ENCODE measurements around the gene TSC2.

TSC2 gene

DNA sequence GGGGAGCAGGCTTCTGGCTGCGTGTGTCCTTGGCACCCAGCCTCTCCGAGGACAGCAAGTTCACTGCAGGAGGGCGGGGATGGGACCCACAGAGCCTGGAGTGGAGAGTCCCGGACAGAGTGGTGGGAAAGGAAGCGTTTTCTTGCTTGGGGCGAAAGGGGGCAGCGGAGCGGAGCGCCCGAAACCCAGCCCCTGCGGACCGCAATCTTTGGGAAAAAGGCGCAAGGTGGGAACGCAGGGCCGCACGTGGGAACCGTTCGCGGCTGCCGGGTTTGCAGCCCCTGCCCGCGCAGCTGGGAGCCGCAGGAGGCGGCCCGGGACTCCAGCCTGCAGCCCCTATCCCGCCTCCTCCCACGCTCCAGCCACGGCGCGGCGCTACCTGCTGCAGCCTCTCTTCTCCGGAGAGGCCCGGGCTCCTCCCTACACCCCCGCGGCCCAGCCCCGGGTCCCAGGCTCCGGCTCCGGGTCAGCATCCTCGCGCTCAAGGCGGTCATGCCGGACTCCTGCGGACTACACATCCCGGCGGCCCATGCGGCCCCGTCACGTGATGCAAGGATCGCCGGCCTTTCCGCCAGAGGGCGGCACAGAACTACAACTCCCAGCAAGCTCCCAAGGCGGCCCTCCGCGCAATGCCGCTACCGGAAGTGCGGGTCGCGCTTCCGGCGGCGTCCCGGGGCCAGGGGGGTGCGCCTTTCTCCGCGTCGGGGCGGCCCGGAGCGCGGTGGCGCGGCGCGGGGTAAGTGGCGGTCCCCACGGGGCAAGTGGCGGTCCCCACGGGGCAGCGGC is at the start of gene TSC2, which contains the start of gene NTHL1:
TSS of gene TSC2 (plus strand) at position 656 of the 786 bp plus-strand sequence. CDS start 631 bp downstream, outside the sequence.
TSS of gene NTHL1 (minus strand) at position 505 of the 786 bp plus-strand sequence. CDS start at position 494, 11 bp downstream.
- DNase-seq (ENCODE audit: low spot score) = peak; percentile 94

DNA sequence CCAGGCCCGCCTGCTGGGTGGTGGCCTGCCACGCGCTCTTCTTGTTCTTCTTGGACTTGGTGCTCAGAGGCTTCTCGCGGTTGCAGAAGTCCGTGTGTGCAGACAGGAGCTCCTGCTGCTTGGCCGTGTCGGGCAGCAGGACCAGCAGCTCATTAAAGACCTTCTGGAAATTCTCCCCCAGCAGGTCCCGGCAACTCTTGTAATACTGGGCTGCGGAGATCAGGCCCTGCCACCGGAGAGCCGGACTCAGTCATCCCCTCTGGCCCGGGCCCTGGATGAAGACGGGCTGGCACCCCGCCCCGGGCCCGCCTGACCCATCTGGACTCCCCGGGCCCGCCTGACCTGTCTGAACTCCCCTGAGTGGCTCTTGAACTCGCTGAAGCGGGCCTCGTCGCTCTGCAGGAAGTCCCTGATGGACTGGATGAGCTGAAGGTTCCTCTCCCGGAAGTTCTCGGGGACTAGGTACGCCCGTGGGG is 49.4 kb upstream of the TSC2 start:
- DNase-seq (ENCODE audit: low spot score) = no peak

DNA sequence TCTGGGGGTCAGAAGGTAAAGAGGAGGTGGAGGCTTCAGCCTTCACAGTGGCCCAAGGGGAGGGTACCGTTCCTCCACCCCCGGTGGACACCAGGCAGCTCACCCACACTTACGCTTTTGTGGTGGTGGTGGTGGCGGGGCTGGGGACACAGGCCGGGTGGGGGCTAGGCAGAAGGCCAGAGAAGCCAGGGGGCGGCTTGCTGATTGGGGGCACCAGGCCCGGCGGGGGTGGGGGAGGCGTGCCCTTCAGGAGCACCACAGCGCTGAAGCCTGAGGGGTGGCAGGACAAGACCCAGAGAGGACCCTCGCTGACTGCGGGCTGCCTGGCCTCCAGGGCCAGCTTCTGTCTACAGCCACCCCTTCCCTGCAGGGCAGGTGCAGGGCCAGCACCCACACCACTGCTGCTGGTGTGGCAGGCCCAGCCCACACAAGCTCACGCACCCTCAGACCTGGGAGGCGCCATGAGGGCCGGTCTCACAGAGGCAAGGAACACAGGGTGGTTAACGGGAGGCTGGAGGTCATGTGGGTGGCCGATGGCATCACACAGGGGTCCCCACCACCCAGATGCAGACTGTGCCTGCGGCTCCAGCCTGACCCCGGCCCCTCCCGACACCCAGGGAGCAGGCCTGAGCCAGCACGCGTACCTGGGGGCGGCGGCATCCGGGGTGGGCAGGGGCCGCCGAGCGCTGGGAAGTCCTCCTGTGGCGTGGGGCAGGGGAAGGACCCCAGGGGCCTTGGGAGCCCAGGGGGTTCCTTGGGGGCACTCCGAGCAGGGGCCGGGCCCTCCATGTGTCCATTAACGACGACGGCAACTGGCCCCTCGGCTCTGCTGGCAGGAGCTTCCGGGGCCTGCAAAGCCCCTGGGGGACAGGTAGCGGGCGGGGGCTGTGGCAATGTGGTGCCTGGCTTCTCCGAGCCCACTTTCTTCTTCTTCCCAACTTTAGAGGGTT is 48.7 kb upstream of the TSC2 start:
- no peak for DNase-seq (ENCODE audit: low spot score)

DNA sequence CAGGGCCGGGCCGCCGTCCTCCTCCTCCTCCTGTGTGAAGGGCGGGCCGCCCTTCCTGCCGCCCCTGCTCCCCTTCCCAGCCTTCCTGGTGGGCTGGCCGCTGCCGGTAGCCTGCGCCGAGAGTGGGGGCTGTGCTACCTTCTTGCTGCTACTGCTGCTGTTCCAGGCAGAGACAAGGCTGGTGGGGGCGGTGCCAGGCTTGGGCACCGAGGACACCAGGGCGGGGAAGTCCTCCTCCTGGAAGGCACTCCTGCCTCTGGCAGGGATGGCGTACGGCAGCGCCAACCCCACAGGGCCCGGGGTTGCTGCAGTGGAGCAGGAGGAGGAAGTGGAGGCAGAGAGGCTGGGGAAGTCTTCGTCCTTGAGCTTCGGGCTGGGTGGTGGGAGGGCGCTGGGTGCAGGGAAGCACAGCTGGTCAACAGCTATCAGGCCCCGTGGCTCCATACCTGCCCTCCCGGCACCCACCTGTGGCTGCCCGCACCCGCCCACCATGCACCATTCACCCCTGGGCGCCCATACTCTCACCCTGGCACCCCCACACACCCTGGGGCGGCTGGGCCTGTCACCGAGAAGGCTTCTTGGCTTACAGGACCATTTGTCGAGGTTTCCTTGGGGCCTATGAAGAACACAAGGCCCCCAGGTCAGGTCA is 47.8 kb upstream of the TSC2 start:
- DNase-seq (ENCODE audit: low spot score) = no peak

DNA sequence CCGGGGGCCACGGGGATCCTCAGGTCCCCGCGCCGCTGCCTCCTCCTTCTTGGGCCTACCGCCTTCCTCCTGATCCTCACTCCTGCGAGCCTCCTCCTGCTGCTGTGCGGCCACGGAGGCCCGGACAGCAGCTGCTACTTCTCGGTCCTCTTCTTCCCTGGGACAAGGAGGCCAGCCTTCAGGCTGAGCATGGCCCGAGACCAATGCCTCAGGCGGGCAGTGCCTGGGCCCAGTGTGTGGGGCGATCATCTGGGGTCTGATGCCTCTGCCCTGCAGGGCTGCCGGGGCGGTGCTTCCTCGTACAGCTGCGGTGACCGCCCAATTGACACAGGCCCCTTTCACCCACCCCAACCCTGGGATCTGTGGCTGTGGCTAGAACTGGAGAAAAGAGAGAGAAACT is 46.8 kb upstream of the TSC2 start:
- DNase-seq (ENCODE audit: low spot score) = no peak

DNA sequence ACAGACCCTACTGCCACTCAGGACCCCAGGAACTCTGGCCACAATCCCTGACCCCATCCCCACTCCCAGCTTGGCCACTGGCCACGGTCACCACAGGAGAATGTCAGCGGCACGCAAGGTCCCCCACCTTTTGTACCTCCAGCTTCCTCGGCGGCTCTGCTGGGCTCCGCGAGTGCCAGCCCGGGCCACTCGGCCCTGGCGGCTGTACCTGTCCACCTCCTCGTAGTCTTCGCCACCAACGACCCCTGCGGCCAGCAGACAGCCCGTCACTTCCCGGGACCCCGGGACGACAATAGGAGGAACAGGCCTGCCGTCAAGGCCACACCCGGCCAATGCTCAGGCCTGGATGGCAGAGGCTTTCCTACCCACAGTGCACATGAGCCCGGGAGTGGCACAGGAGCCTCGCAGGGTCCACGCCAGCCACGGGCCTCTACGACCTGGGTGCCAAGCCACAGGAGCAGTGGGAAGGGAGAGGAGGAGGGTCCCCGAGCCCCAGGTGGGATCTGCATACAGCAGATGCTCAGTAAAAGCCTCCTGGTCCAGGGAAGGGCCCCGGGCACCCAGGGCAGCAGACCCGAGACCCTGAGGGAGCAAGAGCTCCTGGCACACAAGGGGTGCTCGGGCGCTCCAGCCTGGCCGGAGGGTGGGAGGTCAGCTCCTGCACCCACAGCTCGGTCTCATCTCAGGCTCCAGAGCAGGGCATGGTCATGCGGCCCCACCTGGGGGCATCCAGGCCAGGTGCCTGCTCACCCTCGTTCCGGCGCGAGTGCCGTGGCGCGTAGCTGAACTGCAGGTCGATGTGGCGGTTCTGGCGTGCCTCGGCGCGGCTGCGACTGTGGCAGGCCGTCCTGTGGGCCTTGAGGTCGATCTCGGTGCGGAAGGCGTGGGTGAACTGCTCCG is 46.1 kb upstream of the TSC2 start:
- DNase-seq (ENCODE audit: low spot score) = no peak

DNA sequence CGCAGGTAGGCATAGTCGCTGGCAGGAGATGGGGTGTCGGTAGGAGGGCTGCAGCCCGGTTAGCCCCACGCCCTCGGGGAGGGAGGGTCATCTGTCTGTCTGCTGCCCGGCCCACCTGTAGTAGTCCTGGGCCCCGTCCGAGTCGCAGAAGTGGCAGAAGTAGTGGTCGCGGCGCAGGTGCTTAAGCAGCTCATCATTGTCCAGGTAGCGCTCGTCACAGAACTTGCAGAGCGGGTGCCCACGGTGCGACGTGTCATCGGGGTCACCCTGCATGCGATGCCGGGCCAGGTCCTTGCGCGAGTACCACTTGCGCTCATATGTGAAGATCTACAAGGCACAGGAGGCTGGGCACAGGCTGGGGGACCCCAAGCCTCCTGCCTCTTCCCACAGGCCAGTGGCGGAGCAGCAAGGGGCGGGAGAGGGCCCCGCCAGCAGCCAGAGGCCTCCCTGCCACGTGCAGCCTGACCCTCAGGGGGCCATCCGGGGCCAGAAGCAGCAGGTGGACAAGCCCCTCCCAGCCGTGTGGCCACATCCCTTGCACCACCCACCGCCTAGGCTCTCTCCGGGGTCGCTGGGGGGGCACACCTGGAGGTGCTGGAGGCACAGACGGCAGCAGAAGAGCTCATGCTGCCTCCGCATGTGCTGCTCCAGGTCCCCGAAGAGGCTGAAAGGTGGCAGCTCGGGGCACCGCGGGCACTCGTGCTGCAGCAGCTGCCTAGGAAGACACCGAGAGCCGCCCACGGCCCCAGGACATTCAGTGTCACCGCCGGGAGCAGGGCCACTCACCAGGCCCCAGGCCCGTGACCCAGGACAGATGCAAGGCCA is 45.2 kb upstream of the TSC2 start:
- DNase-seq (ENCODE audit: low spot score) = no peak

DNA sequence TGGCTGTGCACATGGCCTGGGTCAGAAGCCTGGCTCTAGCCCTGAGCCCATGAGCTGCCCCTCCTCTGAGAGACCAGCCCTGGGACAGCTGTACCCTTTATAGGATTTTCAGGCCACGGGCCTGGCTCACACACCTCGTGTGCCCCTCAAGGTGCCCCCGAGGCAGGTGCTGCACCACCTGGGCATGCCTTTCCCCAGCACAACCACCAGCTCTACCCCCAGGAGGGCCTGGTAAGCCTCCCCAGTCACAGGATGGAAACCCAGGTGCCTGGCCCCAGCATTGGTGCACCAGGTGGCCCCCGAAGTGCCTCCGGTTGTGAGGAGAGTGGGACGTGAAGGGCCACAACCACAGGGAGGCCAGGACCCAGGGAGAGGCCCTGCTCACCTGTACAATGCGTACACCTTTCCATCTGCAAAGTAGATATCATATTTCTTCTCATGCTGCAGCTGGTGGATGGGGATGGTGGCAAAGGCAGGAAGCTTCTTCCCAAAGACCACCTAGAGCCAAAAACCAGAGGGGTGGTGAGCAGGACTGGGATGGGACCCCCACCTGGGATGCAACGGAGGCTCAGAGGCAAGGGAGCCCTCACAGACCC is 44.5 kb upstream of the TSC2 start:
- no peak for DNase-seq (ENCODE audit: low spot score)

DNA sequence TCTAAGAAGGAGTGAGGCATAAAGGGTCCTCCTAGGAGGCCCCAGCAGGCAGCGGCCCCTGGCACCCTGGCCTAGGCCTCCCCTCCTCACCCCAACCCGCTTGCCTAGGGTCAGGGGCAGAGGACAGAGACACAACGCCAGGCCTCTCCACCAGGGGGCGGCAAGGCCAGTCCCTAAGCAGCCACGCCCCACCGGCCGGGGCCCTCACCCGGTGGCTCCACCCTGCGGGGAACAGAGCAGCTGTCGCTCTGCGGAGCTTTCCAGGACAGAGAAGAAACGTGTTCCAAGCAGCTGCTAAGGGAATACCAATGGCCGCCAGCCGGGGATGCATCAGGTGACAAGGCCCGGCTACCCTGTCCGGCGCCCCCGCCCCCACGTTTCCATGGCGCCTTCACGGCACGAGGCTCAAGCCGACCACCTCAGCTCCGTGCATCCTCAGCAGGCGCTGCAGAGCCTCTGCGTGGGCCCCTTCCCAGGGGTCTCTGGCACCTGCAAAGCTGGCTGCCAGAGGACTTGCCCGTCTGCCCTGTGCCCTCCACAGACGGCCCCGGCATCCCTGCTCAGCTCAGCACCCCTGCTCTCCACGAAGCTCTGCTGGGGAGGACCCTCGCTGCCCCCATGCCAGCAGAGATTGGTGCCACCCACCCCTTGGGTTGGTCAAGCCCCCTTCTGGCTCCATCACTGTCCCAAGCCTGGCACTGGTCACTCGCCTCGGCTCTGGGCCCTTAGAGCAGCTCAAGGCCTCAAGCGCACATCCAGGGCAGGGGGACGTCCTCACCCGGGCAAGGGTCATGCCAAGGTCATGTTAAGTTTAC is 43.8 kb upstream of the TSC2 start:
- DNase-seq (ENCODE audit: low spot score) = peak; percentile 85

DNA sequence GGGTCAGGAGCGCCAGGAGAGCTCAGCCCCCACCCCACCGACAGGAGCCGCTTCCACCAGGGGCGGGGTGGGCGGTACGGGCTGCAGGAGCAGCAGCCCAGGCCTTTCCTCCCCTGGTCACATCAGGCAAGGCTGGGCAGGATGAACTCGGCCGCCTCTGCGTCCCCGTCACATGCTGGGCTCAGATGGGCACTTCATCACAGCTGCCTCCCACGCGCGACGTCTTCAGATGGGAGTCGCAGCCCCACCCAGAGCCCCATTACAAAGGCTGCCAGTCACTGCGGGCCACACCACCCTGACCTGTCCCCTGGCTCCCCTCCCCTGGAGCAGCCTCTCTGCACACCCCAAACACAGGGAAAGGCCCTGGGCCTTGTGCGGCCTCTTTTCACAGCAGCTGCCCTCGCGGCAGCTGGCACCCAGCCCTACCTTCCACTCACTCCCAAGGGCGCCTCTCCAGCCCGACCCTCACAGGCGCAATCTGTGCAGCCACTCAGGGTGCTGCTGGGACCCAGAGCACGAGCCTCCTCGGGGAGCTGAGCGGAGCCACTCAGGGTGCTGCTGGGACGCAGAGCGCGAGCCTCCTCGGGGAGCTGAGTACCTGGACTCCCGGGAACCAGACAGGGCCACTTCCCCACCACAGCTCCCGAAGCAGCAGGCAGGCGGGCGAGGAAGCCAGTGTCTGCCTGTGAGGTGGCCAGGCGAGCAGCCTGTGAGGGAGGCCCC is 42.8 kb upstream of the TSC2 start:
- DNase-seq (ENCODE audit: low spot score) = no peak

DNA sequence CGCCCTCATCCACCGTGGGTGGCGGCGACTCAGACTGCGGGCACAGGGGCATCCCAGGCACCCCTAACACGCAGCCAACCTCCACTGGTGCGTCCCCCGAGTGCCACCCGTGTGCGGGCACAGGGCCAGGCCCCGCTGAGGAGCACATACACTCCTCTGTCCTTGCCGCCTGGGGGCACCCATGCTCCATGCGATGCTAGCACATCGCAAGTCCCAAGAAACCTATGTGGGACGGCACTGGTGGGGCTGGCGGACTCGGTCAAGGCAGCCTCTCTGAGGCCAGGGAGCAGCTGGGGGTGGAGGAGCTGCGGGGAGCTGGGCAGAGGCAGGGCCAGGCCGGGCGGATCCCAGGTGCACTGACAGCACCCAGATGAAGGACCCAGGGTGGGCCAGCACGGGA is 42.1 kb upstream of the TSC2 start:
- no peak for DNase-seq (ENCODE audit: low spot score)

DNA sequence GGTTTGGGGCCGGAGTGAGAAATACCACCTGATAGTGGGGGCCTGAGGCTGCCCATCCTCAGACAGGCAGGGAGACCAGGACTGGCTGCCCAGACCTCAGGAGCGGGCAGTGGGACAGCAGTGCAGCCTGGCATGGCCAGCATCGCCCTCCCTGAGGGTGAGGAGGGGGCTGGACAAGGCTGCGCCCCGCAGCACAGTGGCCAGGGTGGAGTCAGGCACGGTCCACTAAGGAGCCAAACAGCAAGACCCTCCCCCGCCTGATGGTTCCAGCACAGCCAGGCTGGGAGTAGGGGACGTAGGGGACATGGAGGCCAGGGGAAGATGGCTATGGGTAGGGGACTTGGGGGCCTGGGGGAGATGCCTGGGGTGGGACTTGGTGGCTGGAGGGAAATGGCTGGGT is 41.5 kb upstream of the TSC2 start:
- no peak for DNase-seq (ENCODE audit: low spot score)

DNA sequence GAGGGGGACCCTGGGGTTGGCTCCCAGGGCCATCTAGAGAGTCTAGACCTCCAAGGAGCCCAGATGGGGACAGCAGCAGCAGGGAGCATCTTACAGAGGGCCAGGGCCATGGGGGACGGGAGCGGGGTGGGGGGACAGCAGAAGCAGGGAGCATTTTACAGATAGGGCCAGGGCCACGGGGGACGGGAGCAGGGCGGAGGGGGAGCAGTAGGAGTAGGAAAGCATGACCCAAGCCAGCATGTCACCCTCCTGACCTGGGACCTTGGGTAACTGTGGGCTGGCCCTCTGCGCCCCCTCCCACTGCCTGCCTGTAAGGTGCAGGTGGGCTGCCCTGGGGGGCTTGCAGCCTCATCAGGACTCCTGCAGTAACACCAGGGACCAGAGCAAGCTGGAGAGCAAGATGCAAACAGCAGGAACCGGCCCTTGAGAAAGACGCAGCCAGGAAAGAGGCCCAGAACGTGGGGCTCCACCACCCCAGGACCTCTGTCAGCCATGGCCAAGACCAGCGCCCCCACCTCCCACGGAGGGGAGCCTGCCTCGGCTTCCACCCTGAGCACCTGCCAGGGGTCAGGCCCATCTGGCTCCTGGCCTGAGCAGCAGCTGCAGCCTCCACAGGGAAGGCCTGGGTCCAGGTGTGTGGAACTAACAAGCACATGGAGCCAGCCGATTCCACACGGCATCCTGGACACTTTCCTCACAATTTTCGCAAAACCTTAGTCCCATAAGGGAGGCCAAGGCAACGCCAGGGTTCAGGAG is 40.5 kb upstream of the TSC2 start:
- no peak for DNase-seq (ENCODE audit: low spot score)

DNA sequence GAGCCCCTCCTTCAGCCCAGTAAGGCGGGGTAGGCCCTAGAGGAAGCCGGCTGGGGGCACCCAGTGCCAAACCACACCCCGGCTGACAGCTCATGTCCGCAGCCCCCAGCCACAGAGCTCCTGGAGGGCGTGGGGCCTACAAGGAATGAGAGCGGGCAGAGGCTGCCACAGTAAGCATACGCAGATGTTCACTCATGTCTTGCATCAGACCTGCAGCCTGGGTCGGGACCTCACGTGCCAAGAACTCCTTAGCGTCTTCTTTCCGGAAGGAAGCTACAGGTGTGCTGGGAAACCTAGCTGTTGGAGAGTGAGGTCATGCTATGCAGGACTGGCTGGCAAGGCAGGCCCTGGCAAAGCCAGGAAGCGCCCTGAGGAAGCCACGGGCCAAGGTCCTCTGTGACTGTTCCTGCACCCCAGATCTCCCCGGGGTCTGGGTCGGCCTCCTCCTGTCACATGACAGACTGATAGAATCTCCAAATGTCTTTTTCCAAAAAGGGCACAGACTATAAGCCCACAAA is 39.7 kb upstream of the TSC2 start:
- DNase-seq (ENCODE audit: low spot score) = peak; percentile 19

DNA sequence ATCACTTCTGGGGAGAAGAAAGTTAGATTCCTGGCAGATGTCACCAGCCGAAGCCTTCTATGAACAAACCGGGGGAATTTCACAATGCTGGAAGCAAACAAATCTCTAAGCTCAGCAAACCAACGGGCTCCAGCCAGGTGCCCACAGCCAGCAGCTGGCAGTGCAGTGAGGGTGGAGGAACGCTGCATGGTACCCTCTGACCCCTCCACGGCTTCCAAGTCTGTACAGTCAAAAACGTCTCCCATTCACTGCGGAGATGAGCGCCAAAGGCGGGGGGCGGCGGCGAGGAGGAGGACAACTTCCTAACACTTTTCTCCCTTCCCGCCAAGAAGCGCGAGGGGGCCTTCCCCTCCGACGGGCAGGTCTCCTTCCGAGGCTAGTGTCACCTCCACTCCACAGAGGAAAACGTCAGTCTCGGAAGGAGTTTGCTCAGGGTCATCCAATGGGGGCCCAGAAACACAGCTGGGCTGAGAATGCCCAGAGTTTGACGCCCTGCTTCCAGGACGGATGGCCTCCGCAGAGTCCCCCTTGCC is 39.1 kb upstream of the TSC2 start:
- no peak for DNase-seq (ENCODE audit: low spot score)

DNA sequence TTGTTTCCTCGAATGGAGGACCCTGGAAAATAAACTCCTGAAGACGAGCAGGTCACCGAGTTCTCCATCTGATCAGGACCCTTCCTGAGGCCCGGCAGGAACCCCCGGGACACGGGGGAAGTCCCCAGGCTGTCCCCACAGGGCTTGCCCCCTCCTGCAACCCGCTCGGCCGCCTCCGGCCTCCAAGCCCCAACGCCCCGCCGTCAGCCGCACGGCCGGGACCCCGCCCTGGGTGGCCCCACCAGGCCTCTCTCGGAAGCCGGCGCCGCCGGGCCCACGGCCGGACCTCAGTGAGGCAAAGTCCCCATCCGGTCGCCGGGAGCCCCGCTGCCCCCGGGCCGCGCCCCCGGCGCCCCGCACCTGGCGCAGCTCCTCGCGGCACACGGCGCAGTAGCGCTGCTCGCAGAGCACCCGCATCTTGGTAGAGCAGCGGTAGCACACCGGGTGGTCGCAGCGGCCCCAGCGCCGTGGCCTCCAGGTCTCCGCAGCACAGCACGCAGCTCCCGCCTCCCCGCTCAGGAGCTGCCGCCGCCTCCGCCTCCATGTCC is 38.5 kb upstream of the TSC2 start:
- no peak for DNase-seq (ENCODE audit: low spot score)
